PC-3 (cell line): Measurements from ENCODE around the gene TUBB2B. TPM values are rescaled to one million over a fixed set of nuclear protein-coding genes. Genes with fewer than 3 reads are reported as not detected.

Source experiments
- ATAC-seq: fragments of 200-7000 bp; cut with Tn5 transposase; 2 replicates; pipeline ENCODE4 v1.9.1; 2020; ENCODE audit warnings: mild to moderate bottlenecking, moderate library complexity
- Bru-seq: library from RNA; stranded (reverse); fragments of 400-500 nt; gene quantifications from one replicate; lab custom pipeline; 2021; lab: Mats Ljungman, UMichigan
- BruChase-seq, 2 experiments: library from RNA; stranded (reverse); fragments of 400-500 nt; gene quantifications; one replicate each; lab custom pipeline; 2021; lab: Mats Ljungman, UMichigan
- BruUV-seq: library from RNA; stranded (reverse); fragments of 400-500 nt; replicated peaks from 2 replicates; lab custom pipeline; 2021; lab: Mats Ljungman, UMichigan
- CTCF ChIA-PET: fragments of 300-600 bp; sonication (Branson Sonifier 250); formaldehyde crosslinking; loops from one replicate; lab custom pipeline; 2022; ENCODE audit warnings: antibody characterized with exemption; lab: Charles Lee
- POLR2A ChIA-PET: fragments of 300-600 bp; sonication (Branson Sonifier 250); formaldehyde crosslinking; loops from one replicate; lab custom pipeline; 2022; ENCODE audit warnings: antibody characterized with exemption; ENCODE audit not compliant: unreplicated experiment; lab: Charles Lee
- DNase-seq: peaks from one replicate; pipeline ENCODE4 v3.0.0-alpha.2; 2015
- H2AFZ ChIP-seq: fragments of 300-600 bp; sonication (generic); 2 replicates; pipeline ENCODE4 v1.6.0; 2016; ENCODE audit warnings: antibody characterized with exemption, low read length
- H3F3A ChIP-seq: fragments of 300-600 bp; sonication (generic); one replicate; pipeline ENCODE4 v1.6.0; 2017; ENCODE audit warnings: antibody characterized with exemption, low read length, control low read depth, mild to moderate bottlenecking; ENCODE audit not compliant: unreplicated experiment
- H3K27ac ChIP-seq: fragments of 300-600 bp; sonication (generic); 2 replicates; pipeline ENCODE4 v1.5.1; 2016; ENCODE audit warnings: mild to moderate bottlenecking, low read length
- H3K27me3 ChIP-seq: fragments of 300-600 bp; sonication (generic); 2 replicates; pipeline ENCODE4 v1.6.1; 2016; ENCODE audit warnings: low read length, mixed read lengths
- H3K36me3 ChIP-seq: fragments of 300-600 bp; sonication (generic); 2 replicates; pipeline ENCODE4 v1.6.1; 2016; ENCODE audit warnings: low read depth, mixed run types, low read length, mixed read lengths
- H3K4me1 ChIP-seq: fragments of 300-600 bp; sonication (generic); 2 replicates; pipeline ENCODE4 v1.5.1; 2016; ENCODE audit warnings: low read length; ENCODE audit not compliant: insufficient read depth
- H3K4me2 ChIP-seq: fragments of 300-600 bp; sonication (generic); 2 replicates; pipeline ENCODE4 v1.6.0; 2016; ENCODE audit warnings: low read length
- H3K4me3 ChIP-seq: fragments of 300-600 bp; sonication (generic); 2 replicates; pipeline ENCODE4 v1.5.1; 2016; ENCODE audit warnings: mild to moderate bottlenecking, low read length, mixed read lengths
- H3K79me2 ChIP-seq: fragments of 300-600 bp; sonication (generic); 2 replicates; pipeline ENCODE4 v1.6.1; 2017; ENCODE audit warnings: low read length, mixed read lengths
- H3K9ac ChIP-seq: fragments of 300-600 bp; sonication (generic); 2 replicates; pipeline ENCODE4 v1.6.0; 2016; ENCODE audit warnings: mild to moderate bottlenecking, low read length
- H3K9me2 ChIP-seq: fragments of 300-600 bp; sonication (generic); replicated peaks from 2 replicates; pipeline ENCODE4 v1.6.1; 2016; ENCODE audit warnings: mixed run types, low read length, mixed read lengths
- H3K9me3 ChIP-seq: fragments of 300-600 bp; sonication (generic); 2 replicates; pipeline ENCODE4 v1.6.1; 2016; ENCODE audit warnings: low read length, mixed read lengths
- H4K20me1 ChIP-seq: fragments of 300-600 bp; sonication (generic); 2 replicates; pipeline ENCODE4 v1.6.1; 2016; ENCODE audit warnings: low read length, mixed read lengths
- CTCF ChIP-seq: fragments of 300-600 bp; sonication (generic); conservative IDR thresholded peaks from 2 replicates; pipeline ENCODE4 v1.5.1; 2017; ENCODE audit warnings: antibody characterized with exemption, low read depth, mild to moderate bottlenecking, low read length
- EZH2 ChIP-seq: fragments of 300-600 bp; sonication (generic); IDR thresholded peaks from one replicate; pipeline ENCODE4 v1.6.1; 2017; ENCODE audit warnings: antibody characterized with exemption, mild to moderate bottlenecking, low read length; ENCODE audit not compliant: unreplicated experiment
- EZH2phosphoT487 ChIP-seq: fragments of 300-600 bp; sonication (generic); IDR thresholded peaks from 2 replicates; pipeline ENCODE4 v1.6.1; 2018; ENCODE audit warnings: mild to moderate bottlenecking, antibody characterized with exemption, low read length, borderline replicate concordance
- intact Hi-C: fragments of 100-400 bp; cut with micrococcal nuclease; formaldehyde crosslinking; loops from 2 replicates; pipeline ENCODE4 v1.9.0; 2023
- long read RNA-seq: library from polyadenylated mRNA; unstranded; transcript quantifications from one replicate; pipeline ENCODE4 v2.0.0, GENCODE V29; 2021; ENCODE audit not compliant: unreplicated experiment
- total RNA-seq: library from RNA; depleted of rRNA; stranded (reverse); fragments of >200 nt; gene quantifications from 2 replicates; pipeline ENCODE4 v1.2.3, GENCODE V29; 2014; rRNA removed

The TUBB2B gene
- total RNA-seq (5.1 and 6.5 TPM in 2 replicates), Bru-seq, nascent RNA (percentile 29 among the genes with signal in this experiment), BruChase-seq, experiment 1, labeled RNA remaining after a 6-hour chase (percentile 42 among the genes with signal in this experiment), BruChase-seq, experiment 2, labeled RNA remaining after a 2-hour chase (percentile 29 among the genes with signal in this experiment)
- long read RNA-seq, partial matches to known transcripts, result 1 of 6 reads
- long read RNA-seq, other reads (novel, unspliced or antisense), result 3 of 6 reads

- H3K79me2 ChIP-seq, result no peaks in the 10 kb centered on the region
- TF ChIP-seq EZH2phosphoT487, result no peak
- TF ChIP-seq EZH2, result no peak
- TF ChIP-seq CTCF, result no peak
- ChIA-PET POLR2A (no interaction called here), CTCF (no interaction called here)
- H3F3A ChIP-seq, result no peaks in the 10 kb centered on the region
- H2AFZ ChIP-seq, result peak within 1 kb of the TSS; percentile 63
- H3K4me1 ChIP-seq, result peaks cover 29% of the 10 kb centered on the region
- no peaks in the 10 kb centered on the region for H3K9me3 ChIP-seq
- BruUV-seq, result no TSS peak
- no peaks in the 10 kb centered on the region for H3K36me3 ChIP-seq
- intact Hi-C loops, result no loop called here
- H3K27ac ChIP-seq, result no peak within 1 kb of the TSS
- H3K9ac ChIP-seq, result no peak within 1 kb of the TSS
- H3K4me3 ChIP-seq, result peak within 1 kb of the TSS; percentile 55
- H3K4me2 ChIP-seq, result peak within 1 kb of the TSS; percentile 72
- ATAC-seq (0 out of 2 replicates have a peak, but pooled peaks have one; percentile 7), DNase-seq (no peak)
- H4K20me1 ChIP-seq, result no peaks in the 10 kb centered on the region
- H3K27me3 ChIP-seq, result peaks cover 50% of the 10 kb centered on the region
- no peaks in the 10 kb centered on the region for H3K9me2 ChIP-seq
Observed at GRCh38 chr6:3227363-3228045, at the start of gene TUBB2B. TSS of gene TUBB2B (minus strand) at chr6:3227653. CDS start at chr6:3227543, 110 bp downstream.

- DNase-seq (no peak), ATAC-seq (no peak)
- peaks cover 8% of the 10 kb centered on the region for H3F3A ChIP-seq
- ChIA-PET CTCF (no interaction called here), POLR2A (no interaction called here)
- intact Hi-C loops, result loop anchor here (10.0 kb wide), 1 partner anchor 718 kb away; no protein-coding TSS in a partner anchor
- no peak overlapping the region for H3K4me3 ChIP-seq
- H2AFZ ChIP-seq, result no peak overlapping the region
- no peaks in the 10 kb centered on the region for H4K20me1 ChIP-seq
- no peaks in the 10 kb centered on the region for H3K9me2 ChIP-seq
- H3K27ac ChIP-seq, result no peak overlapping the region
- H3K4me1 ChIP-seq, result peaks cover 17% of the 10 kb centered on the region
- no TSS peak for BruUV-seq
- H3K27me3 ChIP-seq, result no peaks in the 10 kb centered on the region
- H3K36me3 ChIP-seq, result peaks cover 3% of the 10 kb centered on the region; the same call in 1 of the 2 replicates
- H3K9me3 ChIP-seq, result no peaks in the 10 kb centered on the region
- H3K9ac ChIP-seq, result no peak overlapping the region
- no peaks in the 10 kb centered on the region for H3K79me2 ChIP-seq
- TF ChIP-seq EZH2phosphoT487, result no peak
- no peak for TF ChIP-seq EZH2
- TF ChIP-seq CTCF, result no peak
- no peak overlapping the region for H3K4me2 ChIP-seq
Observed at GRCh38 chr6:3277251-3277650, 49.8 kb upstream of the TUBB2B start.
